Sciatic nerve (tissue), 2 donors: ENCODE data around the gene CYB5B. TPM values are rescaled to one million over a fixed set of nuclear protein-coding genes. Genes with fewer than 3 reads are reported as not detected.
"Not testable (repeated sequence)": the region's sequence is repeated elsewhere in the genome, so short reads cannot be mapped to it uniquely, and the experiment has no call there.

Experiments
- ATAC-seq: fragments of 200-7000 bp; cut with Tn5 transposase; one replicate; pipeline ENCODE4 v1.9.1; 2020; ENCODE audit warnings: mild to moderate bottlenecking, moderate library complexity
- DNase-seq: peaks from one replicate; pipeline ENCODE4 v3.0.0-alpha.2; 2020; ENCODE audit warnings: low spot score
- intact Hi-C: fragments of 100-400 bp; cut with DNase I; formaldehyde crosslinking; loops from one replicate; pipeline ENCODE4 v1.14.2; 2022
- total RNA-seq: library from RNA; stranded (reverse); fragmentation: NEBNext Ultra II Directional; extraction: Animal tissue kit (Norgen Biotek cat#: 25700); gene quantifications from one replicate; pipeline ENCODE4 v1.2.1, GENCODE V29; 2021
- donor health status: DM: no; HTN: no; CAD: no.
- donor health status: DM: no; HTN: no; CAD: no.

CYB5B gene
- total RNA-seq, 1 donor from 2014 or later: 62.5 TPM

DNA sequence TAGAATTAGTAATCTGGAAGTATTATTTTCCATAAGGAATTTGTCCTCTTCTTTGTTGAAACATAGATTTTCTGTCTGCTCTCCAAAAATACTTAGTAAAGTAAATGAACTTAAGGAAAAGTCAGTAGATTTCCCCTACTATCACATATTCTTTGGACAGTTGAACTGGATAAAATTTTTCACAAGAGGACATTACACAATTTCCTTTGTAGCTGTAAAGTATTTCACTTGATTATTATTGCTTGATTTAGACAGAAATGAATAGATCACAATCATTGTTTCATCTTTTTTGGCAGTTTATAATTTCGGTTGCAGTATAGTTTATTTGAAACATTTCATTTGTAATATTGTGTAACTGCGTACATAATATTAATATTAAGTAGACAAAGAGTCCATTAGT, 12.5 kb downstream of the CYB5B start:
- no peak for ATAC-seq
- no peak for DNase-seq
- intact Hi-C loops: no loop called here

GRCh38 chr16:69438465-69438864, 14.0 kb downstream of the CYB5B start:
- DNase-seq: no peak
- ATAC-seq: no peak
- intact Hi-C loops: no loop called here

- ATAC-seq: no peak
- intact Hi-C loops: no loop called here
- no peak for DNase-seq
Observed at GRCh38 chr16:69440250-69440649, 15.8 kb downstream of the CYB5B start.

DNA sequence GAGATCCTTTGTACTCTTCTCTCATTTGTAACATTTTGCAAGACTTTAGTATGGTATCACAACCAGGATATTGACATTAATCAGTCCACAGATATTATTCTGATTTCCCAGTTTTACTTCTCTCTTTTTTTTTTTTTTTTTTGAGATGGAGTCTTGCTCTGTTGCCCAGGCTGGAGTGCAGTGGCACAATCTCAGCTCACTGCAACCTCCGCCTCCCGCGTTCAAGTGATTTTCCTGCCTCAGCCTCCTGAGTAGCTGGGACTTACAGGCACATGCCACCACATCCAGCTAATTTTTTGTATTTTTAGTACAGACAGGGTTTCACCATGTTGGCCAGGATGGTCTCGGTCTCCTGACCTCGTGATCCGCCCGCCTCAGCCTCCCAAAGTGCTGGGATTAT, 16.6 kb downstream of the CYB5B start:
- DNase-seq, ATAC-seq, intact Hi-C loops: not testable (repeated sequence)

DNA sequence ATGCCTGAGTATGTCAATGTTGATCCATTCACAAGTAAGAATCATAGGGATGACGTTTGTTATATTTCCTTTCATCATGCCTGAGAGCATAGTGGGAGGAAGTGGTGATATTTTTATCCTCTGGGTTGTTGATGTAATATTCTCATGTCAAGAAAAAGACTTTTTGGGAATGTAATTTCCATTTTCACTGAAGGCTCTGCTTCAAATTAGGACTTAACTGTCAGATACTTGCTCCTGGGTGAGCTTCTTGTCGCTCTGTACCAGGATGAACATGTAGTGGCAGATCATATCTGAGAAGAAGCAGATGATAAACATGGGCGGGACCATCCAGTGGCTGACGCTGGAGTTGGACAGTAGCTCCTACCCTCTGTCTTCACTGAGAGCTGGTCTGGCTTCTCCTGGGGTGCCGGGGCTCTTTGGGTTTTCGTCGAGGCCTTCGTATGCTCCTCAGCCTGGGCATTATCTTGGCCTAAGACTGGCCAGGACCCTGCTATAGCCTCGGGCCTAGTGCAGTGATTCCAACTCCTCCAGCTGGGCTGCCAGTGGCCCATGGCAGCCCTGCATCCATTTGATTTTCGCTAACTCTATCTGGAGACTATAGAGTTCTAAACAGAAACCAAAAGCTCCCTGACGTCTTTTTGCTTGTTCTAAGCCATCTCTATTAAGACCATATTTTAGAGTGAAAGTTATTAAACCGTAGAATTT, 19.7 kb downstream of the CYB5B start:
- ATAC-seq (peak; percentile 76), DNase-seq (no peak)
- intact Hi-C loops: no loop called here

GRCh38 chr16:69444873-69445517, 20.6 kb downstream of the CYB5B start:
- DNase-seq (no peak), ATAC-seq (peak; percentile 68)
- intact Hi-C loops: no loop called here

DNA sequence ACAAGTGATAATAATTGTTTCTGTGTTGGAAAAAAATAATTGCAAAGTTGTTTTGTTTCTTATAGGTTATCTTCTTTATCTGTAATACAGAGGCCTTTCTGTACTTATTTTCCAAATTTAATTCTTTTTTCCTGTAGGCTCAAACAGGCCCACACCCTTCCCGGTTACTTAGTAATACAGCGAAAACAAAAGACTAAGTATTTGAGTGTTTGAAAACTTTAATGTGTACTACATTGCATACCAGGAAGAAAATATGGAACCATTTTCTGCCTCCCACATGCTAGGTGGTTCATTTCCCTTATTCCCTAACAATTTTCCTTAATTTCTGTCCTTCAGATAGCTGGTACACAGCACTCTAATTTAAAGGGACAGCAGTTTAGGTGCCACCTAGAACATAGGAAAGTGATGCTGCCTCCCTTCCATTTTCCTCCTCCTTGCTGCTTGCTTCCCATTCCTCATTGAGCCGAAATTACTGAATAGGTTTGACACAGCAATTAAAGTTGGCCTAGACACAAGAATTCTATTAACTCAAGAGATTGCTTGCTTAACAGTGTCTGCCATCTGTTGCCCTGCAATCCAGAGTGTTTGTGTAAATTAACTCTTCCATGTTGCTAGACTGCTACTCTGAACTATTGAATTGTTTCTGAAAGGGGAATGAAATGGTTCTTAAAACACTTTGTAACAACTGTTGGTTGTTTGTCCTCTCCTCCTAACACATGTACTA, 24.2 kb downstream of the CYB5B start:
- intact Hi-C loops: no loop called here
- DNase-seq (no peak), ATAC-seq (peak; percentile 31)

DNA sequence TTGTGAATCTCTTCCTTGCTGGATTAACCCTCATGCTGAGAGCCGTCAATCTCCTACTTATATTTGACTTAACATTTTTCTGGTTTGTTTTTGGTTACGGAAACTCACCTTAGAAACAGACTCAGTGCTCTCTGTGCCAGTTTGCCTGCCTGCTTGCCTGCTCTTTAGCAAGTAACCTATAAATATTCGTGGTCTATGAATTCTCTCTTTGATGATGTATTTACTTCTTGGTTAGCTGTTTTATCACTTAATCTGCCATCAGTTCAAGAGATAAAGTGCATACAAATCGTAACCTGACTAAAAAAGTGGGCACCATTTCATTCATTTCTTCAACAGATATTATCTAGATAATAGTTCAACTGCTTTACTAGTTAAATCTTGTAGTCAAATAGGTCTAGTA, 26.7 kb downstream of the CYB5B start:
- DNase-seq (no peak), ATAC-seq (no peak)
- intact Hi-C loops: no loop called here

DNA sequence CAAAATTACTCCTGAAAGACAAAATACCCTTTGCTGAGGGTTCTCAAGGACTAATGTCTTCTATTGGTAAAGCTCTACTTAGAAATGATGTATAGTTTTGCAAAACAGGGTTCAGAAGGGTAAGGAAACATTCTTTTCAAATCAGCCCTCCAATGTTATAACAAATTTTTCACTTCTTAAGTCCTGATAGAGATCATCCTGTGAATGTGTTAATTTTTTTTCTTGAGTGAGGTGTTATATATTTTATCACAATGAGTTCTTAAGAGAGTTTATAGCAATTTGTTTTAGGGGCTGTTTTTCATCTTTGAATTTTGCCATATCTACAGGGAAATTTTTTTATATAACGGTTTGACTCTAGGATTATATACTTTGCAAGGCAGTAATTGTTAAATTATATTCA, 29.5 kb downstream of the CYB5B start:
- intact Hi-C loops: no loop called here
- no peak for DNase-seq
- no peak for ATAC-seq

DNA sequence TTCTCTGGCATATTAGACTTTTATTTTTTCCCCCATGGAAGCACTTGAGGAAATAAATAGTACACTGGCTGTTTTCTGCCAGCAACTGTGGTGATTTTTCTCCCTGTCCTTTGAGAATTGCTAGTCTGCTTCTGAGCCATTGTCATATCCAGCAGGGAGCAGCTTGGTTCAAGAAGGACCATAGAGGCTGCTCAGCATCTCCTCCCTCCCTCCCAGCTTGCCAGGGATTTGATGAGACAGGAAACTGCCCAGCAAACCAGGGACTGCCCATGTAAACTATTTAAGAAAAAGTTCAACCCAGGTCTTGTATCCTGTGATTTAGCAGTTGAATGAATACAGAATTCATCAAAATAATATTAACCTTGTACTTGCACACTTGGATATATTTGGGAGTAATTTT, 39.5 kb downstream of the CYB5B start:
- no peak for DNase-seq
- ATAC-seq: no peak
- intact Hi-C loops: no loop called here

GRCh38 chr16:69465083-69465721, 40.8 kb downstream of the CYB5B start:
- no peak for ATAC-seq
- intact Hi-C loops: no loop called here

GRCh38 chr16:69465881-69466280, 41.5 kb downstream of the CYB5B start:
- no peak for ATAC-seq
- intact Hi-C loops: no loop called here
- DNase-seq: no peak

More at GRCh38 chr16:69465083-69465721, 40.8 kb downstream of the CYB5B start:
- no peak for DNase-seq

- DNase-seq: no peak
- intact Hi-C loops: no loop called here
- ATAC-seq: no peak
Observed at GRCh38 chr16:69466547-69466946, 42.1 kb downstream of the CYB5B start.

GRCh38 chr16:69467080-69467479, 42.7 kb downstream of the CYB5B start:
- DNase-seq (no peak), ATAC-seq (no peak)
- intact Hi-C loops: no loop called here

GRCh38 chr16:69467531-69468204, 43.2 kb downstream of the CYB5B start:
- no peak for ATAC-seq
- DNase-seq: no peak
- intact Hi-C loops: no loop called here

GRCh38 chr16:69469807-69470561, 45.6 kb downstream of the CYB5B start:
- no peak for DNase-seq
- ATAC-seq: peak; percentile 52
- intact Hi-C loops: no loop called here

- DNase-seq (no peak), ATAC-seq (no peak)
- intact Hi-C loops: no loop called here
Observed at GRCh38 chr16:69471121-69471520, 46.7 kb downstream of the CYB5B start.

- DNase-seq: no peak
- intact Hi-C loops: no loop called here
- no peak for ATAC-seq
Observed at GRCh38 chr16:69474408-69474807, 50.0 kb downstream of the CYB5B start.
